ENCODE data around the gene PWP2. TPM values are rescaled to one million over a fixed set of nuclear protein-coding genes. Genes with fewer than 3 reads are reported as not detected.

The PWP2 gene
- total and polyA plus RNA-seq, 10 of the 15 experiments (the other 5 are each of a cell fraction or from before 2014, with no cell fraction given), result 0.03 to 9.4 (median 2.0) TPM

DNA sequence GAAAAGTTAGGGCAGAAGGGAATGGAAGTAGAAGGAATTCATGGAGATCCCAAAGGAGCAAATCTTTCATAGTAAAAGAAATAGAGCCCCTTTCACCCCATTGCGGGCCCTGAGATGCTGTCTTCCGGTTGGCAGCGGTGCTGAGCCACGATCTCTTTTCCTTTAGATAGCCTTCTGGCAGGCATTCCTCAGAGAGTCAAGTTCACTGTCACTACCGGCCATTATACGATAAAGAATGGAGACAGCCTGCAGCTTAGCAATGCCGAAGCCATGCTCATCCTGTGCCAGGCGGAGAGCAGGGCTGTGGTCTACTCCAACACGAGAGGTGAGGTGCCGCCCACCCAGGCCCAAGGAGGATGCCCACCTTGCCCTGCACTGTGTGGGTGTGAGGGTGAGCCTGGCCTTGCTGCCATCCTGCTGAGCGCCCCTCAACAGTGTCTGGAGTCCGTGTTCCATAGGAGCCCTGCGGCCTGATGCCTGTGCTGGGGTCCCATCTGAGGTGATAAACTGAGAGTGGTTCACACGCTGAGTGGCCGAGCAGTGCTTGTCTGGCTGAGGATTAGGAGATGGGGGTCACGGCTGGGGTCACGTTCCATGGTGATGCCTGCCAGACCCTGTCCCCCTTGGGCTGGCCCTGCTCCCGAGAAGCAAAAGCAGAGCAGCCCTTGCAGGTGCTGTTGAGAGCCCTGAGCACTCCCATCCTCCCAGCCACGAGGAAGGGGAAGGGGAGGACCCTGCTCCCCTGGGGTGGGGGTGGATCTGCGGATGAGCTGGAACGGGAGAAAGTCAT, 20.4 kb upstream of the PWP2 start:
- TF ChIP-seq, protein P1, sequence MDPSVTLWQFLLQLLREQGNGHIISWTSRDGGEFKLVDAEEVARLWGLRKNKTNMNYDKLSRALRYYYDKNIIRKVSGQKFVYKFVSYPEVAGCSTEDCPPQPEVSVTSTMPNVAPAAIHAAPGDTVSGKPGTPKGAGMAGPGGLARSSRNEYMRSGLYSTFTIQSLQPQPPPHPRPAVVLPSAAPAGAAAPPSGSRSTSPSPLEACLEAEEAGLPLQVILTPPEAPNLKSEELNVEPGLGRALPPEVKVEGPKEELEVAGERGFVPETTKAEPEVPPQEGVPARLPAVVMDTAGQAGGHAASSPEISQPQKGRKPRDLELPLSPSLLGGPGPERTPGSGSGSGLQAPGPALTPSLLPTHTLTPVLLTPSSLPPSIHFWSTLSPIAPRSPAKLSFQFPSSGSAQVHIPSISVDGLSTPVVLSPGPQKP (IDR thresholded peaks at IDR 0.05; ENCODE audit: low read depth, low read length), result no peak
- TF ChIP-seq POLR2A (IDR thresholded peaks at IDR 0.05; ENCODE audit: low read depth, low read length), result peak; percentile 45; the same call in 1 of the 2 replicates
- H3K79me2 ChIP-seq (ENCODE audit: control insufficient read depth, insufficient read depth, low read length), result no peaks in the 10 kb centered on the region
- no peaks in the 10 kb centered on the region for H3K4me1 ChIP-seq (ENCODE audit: control insufficient read depth, insufficient read depth, low read length)
- FAIRE-seq (no peak), ATAC-seq (no peak), DNase-seq (ENCODE audit: low read depth, low spot score) (no peak)
- ChIA-PET RAD21 (ENCODE audit: unreplicated experiment) (no interaction called here), POLR2A (interaction anchor here (0.5 kb wide), 1 partner anchor 216 kb away, joined by 4 read pairs; no protein-coding TSS in a partner anchor), SMC1A (ENCODE audit: uncharacterized antibody, unreplicated experiment) (interaction anchor here (0.6 kb wide), 1 partner anchor 9 kb away, joined by 3 read pairs; no protein-coding TSS in a partner anchor), CTCF (interaction anchor here (0.6 kb wide), 1 partner anchor 425 kb away, joined by 3 read pairs; no protein-coding TSS in a partner anchor)
- WGBS (ENCODE audit: insufficient coverage, insufficient replicate concordance, low lambda C conversion rate, missing lambda C conversion rate), result 94% methylated on average over 21 of the region's 21 CpGs
- peaks cover 38 to 45% of the 10 kb centered on the region in 2 experiments for H3K36me3 ChIP-seq (ENCODE audit: control insufficient read depth in 2 of 2, insufficient read depth in 2 of 2, low read length in 1 of 2)
- no peak overlapping the region for H3K4me2 ChIP-seq (ENCODE audit: control insufficient read depth, insufficient read depth)
- in situ Hi-C loops (cut with MboI), result no loop called here
- H3K27me3 ChIP-seq (replicated peaks in 1 of 2; ENCODE audit: control insufficient read depth in 2 of 2, insufficient read depth in 2 of 2, low read length in 1 of 2), result no peaks in the 10 kb centered on the region
- H4K20me1 ChIP-seq (ENCODE audit: control insufficient read depth, insufficient read depth), result peaks cover 5% of the 10 kb centered on the region; the same call in 1 of the 2 replicates
- H3K4me3 ChIP-seq, result no peak overlapping the region
- H3K9ac ChIP-seq (ENCODE audit: control insufficient read depth, insufficient read depth, low read length), result no peak overlapping the region
- no peaks in the 10 kb centered on the region for H3K9me3 ChIP-seq (replicated peaks; ENCODE audit: control insufficient read depth, insufficient read depth, low read length)
- no peak overlapping the region for H2AFZ ChIP-seq (ENCODE audit: control insufficient read depth, low read depth, low read length)
- H3K27ac ChIP-seq (ENCODE audit: control insufficient read depth, insufficient read depth), result no peak overlapping the region
- intact Hi-C loops (cut with micrococcal nuclease; ENCODE audit: unreplicated experiment), result no loop called here
- BruUV-seq (replicated peaks), result no TSS peak
